OCI-LY1 (cell line): ENCODE results near the gene CAMTA1.

ENCODE experiments used
- EZH2 ChIP-seq: fragments of 200-600 bp; sonication (generic), shearing (Covaris generic); IDR thresholded peaks from 2 replicates; pipeline ENCODE4 v1.8.0; 2017; ENCODE audit warnings: borderline replicate concordance, mixed run types, mild to moderate bottlenecking, antibody characterized with exemption, low read length, moderate library complexity, mixed read lengths
- TF ChIP-seq, protein P1 (sequence below): fragments of 200-600 bp; sonication (generic), shearing (Covaris generic); IDR thresholded peaks from 2 replicates; pipeline ENCODE4 v1.5.1; 2017; ENCODE audit warnings: mild to moderate bottlenecking, antibody characterized with exemption, low read length, moderate library complexity, mixed read lengths

DNA sequence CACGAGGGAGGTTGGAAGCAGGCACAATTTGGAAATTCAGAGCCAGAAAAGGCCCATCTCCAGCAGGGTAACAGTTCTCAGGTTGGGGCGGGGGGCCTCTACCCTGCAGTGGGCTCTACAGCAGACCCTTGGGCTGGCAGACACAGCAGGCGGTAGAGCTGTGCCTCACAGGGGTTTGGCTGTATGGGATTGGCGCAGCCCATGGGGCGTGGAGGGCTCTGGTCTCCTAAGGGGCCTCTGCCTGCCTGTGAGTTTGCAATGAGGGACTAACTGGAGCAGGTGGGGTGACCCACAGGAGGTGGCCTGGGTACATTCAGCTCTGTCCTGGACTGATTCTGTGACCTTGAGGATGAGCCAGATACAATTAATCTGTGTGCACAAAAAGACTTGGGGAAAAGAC lies 124.1 kb downstream of the CAMTA1 start:
- TF ChIP-seq, protein P1, sequence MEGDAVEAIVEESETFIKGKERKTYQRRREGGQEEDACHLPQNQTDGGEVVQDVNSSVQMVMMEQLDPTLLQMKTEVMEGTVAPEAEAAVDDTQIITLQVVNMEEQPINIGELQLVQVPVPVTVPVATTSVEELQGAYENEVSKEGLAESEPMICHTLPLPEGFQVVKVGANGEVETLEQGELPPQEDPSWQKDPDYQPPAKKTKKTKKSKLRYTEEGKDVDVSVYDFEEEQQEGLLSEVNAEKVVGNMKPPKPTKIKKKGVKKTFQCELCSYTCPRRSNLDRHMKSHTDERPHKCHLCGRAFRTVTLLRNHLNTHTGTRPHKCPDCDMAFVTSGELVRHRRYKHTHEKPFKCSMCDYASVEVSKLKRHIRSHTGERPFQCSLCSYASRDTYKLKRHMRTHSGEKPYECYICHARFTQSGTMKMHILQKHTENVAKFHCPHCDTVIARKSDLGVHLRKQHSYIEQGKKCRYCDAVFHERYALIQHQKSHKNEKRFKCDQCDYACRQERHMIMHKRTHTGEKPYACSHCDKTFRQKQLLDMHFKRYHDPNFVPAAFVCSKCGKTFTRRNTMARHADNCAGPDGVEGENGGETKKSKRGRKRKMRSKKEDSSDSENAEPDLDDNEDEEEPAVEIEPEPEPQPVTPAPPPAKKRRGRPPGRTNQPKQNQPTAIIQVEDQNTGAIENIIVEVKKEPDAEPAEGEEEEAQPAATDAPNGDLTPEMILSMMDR = no peak
- TF ChIP-seq EZH2 = no peak
